RPMI8226 (cell line): ENCODE results near the gene NFILZ.

Experiments
- DNase-seq: peaks from one replicate; pipeline ENCODE4 v3.0.0-alpha.2; 2015

Gene NFILZ

DNA sequence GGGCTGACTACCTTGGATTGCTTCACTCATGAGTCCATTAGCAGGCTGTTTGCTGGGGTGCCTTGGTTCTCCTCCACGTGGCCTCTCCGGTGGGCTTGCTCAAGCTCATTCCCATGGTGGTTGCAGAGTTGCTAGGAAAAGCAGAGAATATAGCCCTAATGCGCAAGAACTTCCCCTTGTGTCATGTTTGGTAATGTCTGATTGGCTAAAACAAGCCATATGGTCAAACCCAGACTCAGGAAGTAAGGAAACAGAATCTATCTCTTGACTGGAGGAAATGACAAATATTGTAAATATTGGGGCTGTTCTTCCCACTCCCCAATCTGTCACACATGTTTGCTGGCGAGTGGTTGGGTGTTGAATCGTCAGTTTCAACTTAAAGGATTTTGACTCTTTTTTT is 12.1 kb downstream of the NFILZ start:
- no peak for DNase-seq

DNA sequence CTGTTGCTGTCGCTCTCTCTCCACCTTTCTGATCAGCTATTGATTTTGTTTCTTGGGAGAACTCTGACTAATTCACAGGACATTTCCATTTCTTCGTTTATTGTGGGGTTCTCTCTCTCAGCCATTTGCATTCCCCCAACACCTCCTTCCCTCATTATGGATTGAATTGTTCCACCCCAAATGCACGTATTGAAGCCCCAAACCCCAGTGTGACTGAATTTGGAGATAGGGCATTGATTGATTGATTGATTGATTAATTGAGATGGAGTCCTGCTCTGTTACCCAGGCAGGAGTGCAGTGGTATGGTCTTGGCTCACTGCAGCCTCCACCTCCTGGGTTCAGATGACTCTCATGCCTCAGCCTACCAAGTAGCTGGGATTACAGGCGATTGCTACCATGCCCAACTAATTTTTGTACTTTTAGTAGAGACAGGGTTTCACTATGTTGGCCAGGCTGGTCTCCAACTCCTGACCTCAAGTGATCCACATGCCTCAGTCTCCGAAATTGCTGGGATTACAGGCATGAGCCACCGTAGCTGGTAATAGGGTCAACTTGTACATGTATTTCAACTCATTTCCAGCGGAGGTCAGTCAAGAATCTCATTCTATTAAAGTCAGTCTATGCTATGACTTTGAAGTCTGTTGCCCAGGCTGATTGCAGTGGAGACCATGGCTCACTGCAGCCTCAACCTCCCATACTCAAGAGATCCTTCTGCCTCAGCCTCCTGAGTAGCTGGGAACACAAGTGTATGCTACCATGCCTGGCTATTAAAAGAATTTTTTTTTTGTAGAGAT is 13.6 kb downstream of the NFILZ start:
- DNase-seq, result no peak

DNA sequence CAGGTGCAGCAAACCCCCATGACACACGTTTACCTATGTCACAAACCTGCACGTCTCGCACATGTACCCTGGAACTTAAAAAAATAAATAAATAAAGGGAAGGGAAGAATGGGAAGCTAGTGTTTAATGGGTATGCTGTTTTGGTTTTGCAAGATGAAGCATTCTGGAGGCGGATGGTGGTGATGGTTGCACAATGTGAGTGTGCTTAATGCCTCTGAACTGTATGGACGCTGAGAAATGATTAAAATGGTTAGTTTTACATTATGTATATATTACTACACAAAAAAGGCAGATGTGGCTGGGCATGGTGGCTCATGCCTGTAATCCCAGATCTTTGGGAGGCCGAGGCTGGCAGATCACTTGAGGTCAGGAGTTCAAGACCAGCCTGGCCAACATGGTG is 17.8 kb downstream of the NFILZ start:
- DNase-seq, result no peak

DNA sequence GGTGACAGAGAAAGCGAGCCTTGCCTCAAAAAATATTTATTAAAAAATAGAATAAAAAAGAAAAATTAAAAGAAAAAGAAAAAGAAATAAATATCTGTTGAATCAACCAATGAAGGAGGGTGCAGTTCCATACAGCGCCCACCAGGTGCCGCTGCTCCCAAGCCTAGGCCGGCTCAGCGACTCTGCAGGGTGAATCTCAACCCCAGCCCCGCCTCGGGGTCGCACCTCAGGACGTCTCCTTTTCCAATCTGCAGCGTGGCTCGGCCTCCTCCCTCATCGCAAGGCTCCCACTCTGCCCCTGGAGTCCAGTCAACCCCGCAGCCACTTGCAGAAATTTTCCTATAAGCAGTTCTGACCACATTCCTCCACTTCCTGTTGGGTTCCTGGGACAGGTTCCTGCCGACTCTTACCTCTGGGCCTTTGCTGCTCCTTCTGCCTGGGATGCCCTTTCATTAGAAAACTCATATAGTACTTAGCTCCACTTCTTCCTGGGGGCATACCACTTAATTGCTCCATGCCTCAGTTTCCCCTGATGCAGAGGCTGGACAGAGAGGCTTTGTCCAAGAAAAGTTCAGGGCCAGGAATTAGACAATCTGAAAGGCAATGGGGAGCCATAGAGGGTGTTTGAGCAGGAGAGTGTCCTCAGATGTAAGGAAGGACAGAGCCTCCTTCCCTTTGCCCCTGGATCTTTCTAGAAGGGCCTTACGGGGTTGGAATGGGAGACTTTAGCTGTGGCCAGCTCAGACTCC is 24.3 kb downstream of the NFILZ start:
- peak; percentile 70 for DNase-seq

DNA sequence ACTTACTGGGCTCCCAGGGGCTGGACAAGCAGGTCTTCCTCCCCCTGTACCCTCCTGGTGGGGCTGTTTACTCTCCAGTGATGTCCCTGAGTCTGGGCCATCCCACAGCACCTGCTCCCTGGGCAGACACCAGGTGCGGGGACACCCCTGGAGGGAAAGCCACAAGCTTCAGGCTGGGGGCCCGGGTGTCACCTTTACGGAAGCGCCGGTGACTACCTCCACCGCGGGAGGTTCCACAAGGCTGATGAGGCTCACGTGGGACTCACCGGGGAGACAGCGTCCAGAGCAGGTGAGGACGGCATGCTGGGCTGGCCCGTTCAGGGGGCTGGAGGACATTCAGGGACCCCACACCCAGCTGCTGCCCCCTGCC is 24.9 kb downstream of the NFILZ start:
- peak; percentile 86 for DNase-seq

DNA sequence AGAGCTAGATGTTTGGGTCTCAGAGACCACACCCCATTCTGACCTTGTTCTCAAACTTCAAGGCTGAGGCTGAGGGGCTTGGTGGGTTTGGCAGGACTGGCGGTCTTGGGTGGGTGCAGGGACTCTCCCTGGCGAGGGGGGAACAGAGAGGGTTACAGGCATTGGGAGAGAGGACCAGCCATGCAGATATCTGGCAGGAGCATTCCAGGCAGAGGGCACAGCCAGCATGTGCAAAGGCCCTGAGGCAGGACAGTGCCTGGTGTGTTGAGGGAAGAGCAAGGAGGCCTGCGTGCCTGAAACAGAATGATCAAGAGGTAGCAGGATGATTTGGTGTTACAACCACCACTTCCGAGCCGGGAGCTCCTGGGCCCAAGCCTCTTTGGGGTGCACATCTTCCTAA is 27.4 kb downstream of the NFILZ start:
- DNase-seq, result no peak

DNA sequence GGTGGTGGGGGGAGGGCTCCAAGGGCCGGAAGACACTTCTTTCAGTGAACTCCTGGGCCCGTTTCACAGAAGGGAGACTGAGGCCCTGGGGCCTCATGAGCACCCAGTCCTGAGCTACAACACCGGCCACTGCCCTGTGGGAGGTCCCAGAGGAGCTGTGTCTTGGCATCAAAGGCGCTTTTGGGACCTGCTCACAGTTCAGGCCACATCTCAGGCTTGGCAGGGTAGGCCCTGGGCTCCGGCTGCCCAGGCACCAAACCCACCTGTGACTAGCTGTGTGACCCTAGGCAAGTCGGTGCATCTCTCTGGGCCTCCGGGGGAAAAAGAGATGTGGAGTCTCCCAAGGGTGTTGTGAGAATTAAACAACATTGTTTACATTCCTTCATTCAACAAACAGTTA is 29.5 kb downstream of the NFILZ start:
- no peak for DNase-seq

DNA sequence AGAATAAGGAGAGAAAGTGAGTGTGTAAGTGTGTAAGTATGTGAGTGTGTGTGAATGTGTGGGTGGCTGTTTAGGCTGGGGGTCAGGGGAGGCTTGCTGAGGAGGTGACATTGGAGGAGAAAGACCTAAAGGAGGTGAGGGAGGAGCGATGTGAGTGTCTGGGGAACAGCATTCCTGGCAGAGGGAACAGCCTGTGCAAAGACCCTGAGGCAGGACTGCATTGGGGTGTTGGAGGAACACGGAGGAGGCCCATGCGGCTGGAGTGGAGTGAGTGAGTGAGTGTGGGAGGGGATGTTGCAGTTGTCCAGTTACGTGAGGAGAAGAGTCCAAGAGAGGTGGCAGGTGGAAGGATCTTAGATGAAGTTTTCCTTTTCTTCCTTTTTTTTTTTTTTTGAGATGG is 31.8 kb downstream of the NFILZ start:
- DNase-seq, result no peak

DNA sequence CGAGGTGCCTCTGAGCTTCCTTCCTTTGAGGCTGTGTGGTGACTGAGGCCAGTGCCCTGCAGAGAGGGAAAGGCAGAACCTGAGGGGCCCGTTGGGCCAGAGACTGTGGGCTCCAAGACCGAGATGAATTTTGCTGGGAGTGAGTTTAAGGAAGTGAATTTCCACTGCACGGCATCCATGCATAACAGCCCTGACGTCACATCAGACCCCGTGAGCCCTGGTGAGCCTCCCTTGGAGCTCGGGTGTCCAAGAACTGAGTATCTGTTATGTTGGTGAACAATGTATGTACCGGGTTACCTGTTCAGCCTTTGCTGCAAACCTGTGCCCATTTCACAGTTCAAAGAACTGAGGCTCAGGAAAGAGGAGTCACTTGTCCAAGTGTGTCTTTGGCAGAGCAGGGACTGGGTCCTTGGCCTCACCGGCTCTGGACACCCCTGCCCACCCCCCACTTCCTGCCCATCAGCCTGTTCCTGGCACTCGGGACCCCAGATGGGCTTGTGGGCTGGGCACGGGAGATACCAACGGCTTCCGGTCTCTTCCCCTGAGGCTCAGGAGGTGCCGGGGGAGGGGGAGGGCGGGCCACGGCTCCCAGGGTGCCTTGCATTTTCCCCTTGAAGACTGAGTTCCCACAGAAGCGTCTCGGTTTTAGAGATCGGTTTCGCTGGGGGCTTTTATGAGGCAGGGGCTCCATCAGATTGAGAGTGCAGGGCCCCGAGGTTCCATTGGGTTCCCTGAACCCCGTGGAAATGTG is 33.7 kb downstream of the NFILZ start:
- peak; percentile 43 for DNase-seq

DNA sequence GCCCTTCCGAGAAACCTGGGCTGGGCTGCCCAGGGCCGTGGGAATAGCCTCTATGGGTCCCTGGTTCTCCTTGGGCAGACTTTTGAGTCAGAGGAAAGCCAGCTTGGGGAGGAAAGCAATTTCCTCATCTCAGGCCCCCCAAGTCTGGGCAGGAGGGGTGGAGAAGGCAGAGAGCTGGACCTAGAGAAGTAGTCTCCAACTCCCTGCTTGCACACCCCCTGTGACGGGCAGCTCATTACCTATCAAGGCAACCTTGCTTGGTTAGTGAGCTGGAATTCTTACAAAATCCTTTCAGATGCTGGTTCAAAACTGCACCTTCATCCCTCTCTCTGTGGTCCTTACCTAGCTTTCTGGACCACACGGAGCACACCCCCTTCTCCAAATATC is 34.2 kb downstream of the NFILZ start:
- DNase-seq, result no peak

DNA sequence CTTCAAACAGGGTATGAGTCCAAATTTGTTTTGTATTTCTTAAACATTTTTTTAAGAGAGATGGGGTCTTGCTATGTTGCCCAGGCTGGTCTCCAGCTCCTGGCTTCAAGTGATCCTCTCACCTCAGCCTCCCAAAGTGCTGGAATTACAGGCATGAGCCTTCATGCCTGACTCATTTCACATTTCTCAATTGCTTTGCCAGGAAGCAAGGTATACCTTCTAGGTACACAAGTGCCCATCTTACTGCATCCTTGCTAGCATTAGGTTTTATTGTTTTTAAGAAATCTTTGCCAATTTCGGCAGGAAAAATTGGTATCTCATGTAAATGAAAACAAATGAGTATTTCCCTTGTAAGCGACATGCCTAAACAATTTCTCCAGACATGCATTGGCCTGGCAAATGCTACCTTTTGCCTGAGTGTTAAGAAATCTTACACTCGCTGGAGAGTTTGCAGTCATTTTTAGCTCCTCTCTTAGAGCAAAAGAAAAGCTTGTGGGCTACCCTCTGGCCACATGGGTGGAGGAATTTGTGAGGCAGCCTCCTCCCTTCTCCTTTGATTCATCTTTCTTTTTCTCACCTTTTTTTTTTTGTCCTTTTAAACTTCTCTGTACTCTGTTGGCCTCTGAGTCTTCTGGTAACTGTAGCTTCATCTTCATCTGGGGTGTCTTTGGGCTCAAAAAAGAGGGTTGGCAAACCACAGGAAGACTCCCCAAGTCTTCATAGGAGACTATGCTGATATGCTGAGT is 35.2 kb downstream of the NFILZ start:
- no peak for DNase-seq

DNA sequence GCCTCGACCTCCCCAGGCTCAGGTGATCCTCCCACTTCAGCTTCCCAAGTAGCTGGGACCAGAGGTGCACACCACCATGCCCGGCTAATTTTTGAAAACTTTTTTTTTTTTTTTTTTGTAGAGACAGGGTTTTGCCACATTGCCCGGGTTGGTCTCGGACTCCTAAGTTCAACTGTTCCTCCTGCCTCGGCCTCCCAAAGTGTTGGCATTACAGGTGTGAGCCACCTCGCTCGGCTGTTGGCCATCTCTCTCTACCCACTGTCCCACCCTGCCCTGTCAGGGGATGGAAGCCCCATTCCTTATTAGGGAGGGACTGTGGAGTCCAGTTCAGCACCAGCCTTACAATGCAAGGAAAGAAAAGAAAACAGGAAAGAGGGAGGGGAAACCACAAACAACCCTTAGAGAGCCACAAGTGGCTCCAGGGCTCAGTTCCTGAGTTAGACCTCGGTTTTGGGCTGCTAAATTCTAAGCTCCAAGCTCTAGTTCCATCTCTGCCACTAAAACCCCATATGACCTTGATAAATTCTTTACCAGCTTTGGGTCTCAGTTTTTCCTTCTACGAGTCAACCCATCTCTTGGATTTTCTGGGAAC is 36.5 kb downstream of the NFILZ start:
- no peak for DNase-seq

DNA sequence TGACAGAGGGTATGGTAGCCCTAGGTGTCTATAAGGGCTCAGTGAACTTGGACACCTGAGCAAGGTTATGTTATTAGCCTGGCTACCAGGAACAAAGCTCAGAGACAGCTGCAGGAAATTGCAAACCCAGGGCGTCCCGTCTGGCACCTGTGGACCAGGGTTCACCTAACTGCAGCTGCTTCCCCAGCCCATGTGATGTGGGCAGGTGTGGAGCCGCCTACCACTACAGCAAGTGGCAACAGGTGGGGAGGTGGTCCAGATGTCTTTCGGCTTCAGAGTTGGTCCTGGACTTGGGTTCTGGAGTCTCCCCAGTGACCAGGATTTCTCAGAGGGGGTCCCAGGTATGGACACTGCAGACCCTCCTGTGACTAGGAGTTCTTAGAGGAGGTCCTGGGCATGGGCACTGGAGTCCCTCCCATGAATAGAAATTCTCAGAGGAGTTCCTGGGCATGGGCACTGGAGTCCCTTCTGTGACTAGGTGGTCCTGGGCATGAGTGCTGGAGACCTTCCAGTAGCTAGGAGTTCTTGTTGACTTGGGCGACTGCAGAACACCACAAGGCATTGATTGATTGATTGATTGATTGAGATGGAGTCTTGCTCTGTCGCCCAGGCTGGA is 43.0 kb downstream of the NFILZ start:
- DNase-seq, result peak; percentile 74

DNA sequence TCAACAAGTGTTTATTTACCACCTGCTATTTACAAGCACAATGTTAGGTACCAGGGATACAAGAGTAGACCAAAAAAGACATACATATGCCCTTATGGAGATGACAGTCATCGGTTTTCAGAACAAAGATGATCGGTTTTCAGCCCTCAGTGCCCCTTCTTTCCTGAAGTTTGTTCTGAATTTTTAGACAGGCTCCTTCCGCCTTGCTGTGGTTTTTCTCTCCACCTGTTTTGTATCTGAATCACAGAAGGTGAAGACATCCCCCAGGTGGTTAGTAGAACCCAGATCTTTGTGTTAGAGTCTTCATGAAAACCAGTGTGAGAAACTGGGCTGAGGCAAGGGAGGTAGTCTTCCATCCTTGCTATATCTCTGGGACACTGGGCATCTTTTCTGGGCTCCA is 44.6 kb downstream of the NFILZ start:
- no peak for DNase-seq

DNA sequence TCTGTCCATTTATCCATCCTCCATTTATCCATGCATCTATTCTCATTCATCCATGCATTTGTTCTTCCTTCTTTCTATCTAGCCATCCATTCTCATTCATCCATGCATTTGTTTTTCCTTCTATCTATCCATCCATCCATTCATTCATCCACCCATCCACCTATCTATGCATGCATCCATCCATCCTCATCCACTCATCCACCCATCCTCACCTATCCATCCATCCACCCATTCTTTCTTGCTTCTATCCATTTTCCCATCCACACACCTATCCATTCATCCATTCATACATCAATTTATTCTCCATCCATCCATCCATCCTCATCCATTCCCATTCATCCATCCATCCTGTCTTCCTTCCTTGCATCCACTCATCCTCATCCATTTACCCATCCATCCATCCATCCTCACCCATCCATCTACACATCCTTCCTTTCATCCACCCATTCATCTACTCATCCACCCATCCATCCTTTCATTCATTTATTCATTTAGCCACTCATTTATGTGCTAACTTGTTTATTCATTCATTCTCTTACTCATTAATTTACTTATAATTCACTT is 47.9 kb downstream of the NFILZ start:
- DNase-seq, result no peak
